Lung (tissue), 12 donors: Measurements from ENCODE around the gene SDR42E2. TPM values are rescaled to one million over a fixed set of nuclear protein-coding genes. Genes with fewer than 3 reads are reported as not detected.

Experiments
- ATAC-seq: fragments of 200-7000 bp; cut with Tn5 transposase; one replicate; pipeline ENCODE4 v1.9.1; 2020; ENCODE audit warnings: moderate number of reproducible peaks; ENCODE audit not compliant: insufficient read depth, low FRiP score
- DNase-seq, 3 donors: peaks; one replicate each; pipeline ENCODE4 v3.0.0-alpha.2; 2013 to 2017
- H3K27ac ChIP-seq, 2 donors: one replicate each; pipeline ENCODE4 v1.5.1; 2013; ENCODE audit warnings: mild to moderate bottlenecking in 2 of 2, moderate library complexity in 2 of 2, control low read depth in 1 of 2, inconsistent platforms in 1 of 2, low read depth in 1 of 2, low read length in 1 of 2
- H3K27me3 ChIP-seq, 3 donors: one replicate each; pipeline ENCODE4 v1.5.1; 2013; ENCODE audit warnings: low read length in 2 of 3; ENCODE audit not compliant: control insufficient read depth in 3 of 3, insufficient read depth in 3 of 3
- H3K36me3 ChIP-seq, 4 donors: one replicate each; pipeline ENCODE4 v1.5.1; 2013; ENCODE audit warnings: low read length in 4 of 4, mild to moderate bottlenecking in 1 of 4, moderate library complexity in 1 of 4; ENCODE audit not compliant: control insufficient read depth in 4 of 4, insufficient read depth in 4 of 4
- H3K4me1 ChIP-seq, 5 donors: one replicate each; pipeline ENCODE4 v1.5.1; 2013; ENCODE audit warnings: low read length in 5 of 5, mild to moderate bottlenecking in 2 of 5, moderate library complexity in 1 of 5; ENCODE audit not compliant: control insufficient read depth in 5 of 5, insufficient read depth in 5 of 5
- H3K4me3 ChIP-seq: one replicate; pipeline ENCODE4 v1.5.1; 2013; ENCODE audit warnings: mild to moderate bottlenecking, control low read depth, moderate library complexity
- H3K9ac ChIP-seq, 2 donors: one replicate each; pipeline ENCODE4 v1.5.1; 2013; ENCODE audit warnings: low read length in 2 of 2, control low read depth in 1 of 2; ENCODE audit not compliant: insufficient read depth in 1 of 2
- H3K9me3 ChIP-seq, 4 donors: one replicate each; pipeline ENCODE4 v1.5.1; 2013; ENCODE audit warnings: low read length in 3 of 4, mild to moderate bottlenecking in 1 of 4, moderate library complexity in 1 of 4; ENCODE audit not compliant: control insufficient read depth in 4 of 4, insufficient read depth in 3 of 4
- CTCF ChIP-seq: IDR thresholded peaks from 2 replicates; pipeline ENCODE4 v1.5.1; 2012; ENCODE audit warnings: mild to moderate bottlenecking; ENCODE audit errors: control extremely low read depth, extremely low read depth
- WGBS, 2 donors: extraction: QIAGEN DNeasy Blood & Tissue Kit; methylation state at CpG; one replicate each; pipeline ENCODE4 v1.1.7; 2013; 5-methylcytosine and 5-hydroxymethylcytosine counted together
- polyA plus RNA-seq, 2 donors: library from polyadenylated mRNA; stranded (reverse); fragments of 200-250 nt; gene quantifications; one replicate each; pipeline ENCODE4 v1.2.1, GENCODE V29; 2013
- total RNA-seq, 2 donors: library from RNA; depleted of rRNA in 1 of 2; stranded (reverse); fragments of >200 nt in 1 of 2; gene quantifications; one replicate each; pipeline ENCODE4 v1.2.1, GENCODE V29; 2014 to 2021
- donor health status: control.
- donor health status: control.
- donor health status: Bipolar disorder and iron deficiency.
- donor health status: healthy.
- donor health status: DM: yes; HTN: yes; CAD: no.

Gene SDR42E2
- total and polyA plus RNA-seq, 4 donors, result 0.10 to 0.64 (median 0.11) TPM; not detected in 1

- ATAC-seq (no peak), DNase-seq (no peak)
- TF ChIP-seq CTCF, result no peak
- Histone ChIP-seq H3K4me3 (no peak overlapping the region), H3K9ac (no peak overlapping the region), H3K4me1 (peaks cover 0 to 5% (median 0%) of the 10 kb centered on the region in 5 donors), H3K36me3 (no peaks in the 10 kb centered on the region), H3K9me3 (no peaks in the 10 kb centered on the region), H3K27ac (no peak overlapping the region), H3K27me3 (no peaks in the 10 kb centered on the region)
- 90 to 93% methylated on average over 1 of the region's 1 CpG for WGBS, 2 donors
These were observed 20.5 kb upstream of the SDR42E2 start for GRCh38 chr16:22141767-22142166.

- Histone ChIP-seq H3K27ac (no peak overlapping the region), H3K4me3 (no peak overlapping the region), H3K27me3 (no peaks in the 10 kb centered on the region), H3K9me3 (no peaks in the 10 kb centered on the region), H3K36me3 (no peaks in the 10 kb centered on the region), H3K4me1 (peaks cover 0 to 4% (median 0%) of the 10 kb centered on the region in 5 donors), H3K9ac (no peak overlapping the region)
- no peak for DNase-seq
- WGBS, 2 donors, result 90 to 92% methylated on average over 6 of the region's 6 CpGs
- ATAC-seq, result no peak
- TF ChIP-seq CTCF, result no peak
These were observed 17.8 kb upstream of the SDR42E2 start for GRCh38 chr16:22144520-22144919.

DNA sequence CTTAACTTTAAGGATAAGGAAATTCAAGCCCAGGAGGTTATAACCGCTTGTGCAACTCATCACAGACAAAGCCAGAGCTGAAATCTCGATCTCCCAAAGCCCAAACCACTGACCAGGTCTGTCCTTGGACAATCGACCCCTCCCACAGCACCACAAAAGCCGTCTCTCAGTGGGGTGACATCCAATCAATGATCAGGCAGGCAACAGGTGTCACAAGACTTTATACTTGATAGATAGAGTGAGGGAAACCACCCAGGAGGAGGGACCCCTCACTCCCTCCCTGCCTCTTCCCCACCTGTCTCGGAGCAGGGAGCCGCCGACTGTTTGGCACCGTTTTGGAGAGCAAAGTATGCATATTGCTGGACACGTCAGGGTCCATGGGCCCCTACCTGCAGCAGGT, 14.5 kb upstream of the SDR42E2 start:
- Histone ChIP-seq H3K27me3 (no peaks in the 10 kb centered on the region), H3K9me3 (no peaks in the 10 kb centered on the region), H3K4me3 (no peak overlapping the region), H3K36me3 (no peaks in the 10 kb centered on the region), H3K27ac (no peak overlapping the region), H3K4me1 (no peaks in the 10 kb centered on the region), H3K9ac (no peak overlapping the region)
- WGBS, 2 donors, result 68 to 83% methylated on average over 9 of the region's 9 CpGs
- DNase-seq, result no peak
- no peak for TF ChIP-seq CTCF
- ATAC-seq, result no peak
